Urinary bladder (tissue), 4 donors: ENCODE data around the gene FLNB. TPM values are rescaled to one million over a fixed set of nuclear protein-coding genes. Genes with fewer than 3 reads are reported as not detected.

Experiments used
- DNase-seq: peaks from one replicate; pipeline ENCODE4 v3.0.0-alpha.2; 2015; ENCODE audit errors: extremely low spot score
- H3K27ac ChIP-seq: one replicate; pipeline ENCODE4 v1.5.1; 2013; ENCODE audit warnings: low read depth, mild to moderate bottlenecking, moderate library complexity
- H3K36me3 ChIP-seq: one replicate; pipeline ENCODE4 v1.6.1; 2013; ENCODE audit warnings: mild to moderate bottlenecking, moderate library complexity; ENCODE audit not compliant: insufficient read depth
- H3K4me1 ChIP-seq: one replicate; pipeline ENCODE4 v1.6.1; 2013; ENCODE audit warnings: mild to moderate bottlenecking, moderate library complexity; ENCODE audit not compliant: insufficient read depth
- H3K4me3 ChIP-seq: one replicate; pipeline ENCODE4 v1.5.1; 2013; ENCODE audit warnings: low read depth, low read length
- WGBS: extraction: QIAGEN DNeasy Blood & Tissue Kit; methylation state at CpG from one replicate; pipeline ENCODE4 v1.1.7; 2013; 5-methylcytosine and 5-hydroxymethylcytosine counted together
- polyA plus RNA-seq: library from polyadenylated mRNA; stranded (reverse); fragments of 200-250 nt; gene quantifications from one replicate; pipeline ENCODE4 v1.2.3, GENCODE V29; 2013
- total RNA-seq: library from RNA; depleted of rRNA; stranded (reverse); fragments of >200 nt; gene quantifications from one replicate; pipeline ENCODE4 v1.2.3, GENCODE V29; 2014
- donor health status: healthy with polysubstance abuse.
- donor health status: healthy.

The FLNB gene
- total and polyA plus RNA-seq, 2 donors = 98.3 to 155 TPM

- 59% methylated on average over 8 of the region's 8 CpGs for WGBS
- Histone ChIP-seq H3K27ac (no peak overlapping the region), H3K36me3 (peaks cover 2% of the 10 kb centered on the region), H3K4me1 (no peaks in the 10 kb centered on the region), H3K4me3 (no peak overlapping the region)
- DNase-seq = no peak
These were observed 95.9 kb downstream of the FLNB start for GRCh38 chr3:58104151-58104550.

GRCh38 chr3:58104712-58105111 lies 96.5 kb downstream of the FLNB start:
- 93% methylated on average over 2 of the region's 2 CpGs for WGBS
- Histone ChIP-seq H3K36me3 (no peaks in the 10 kb centered on the region), H3K4me1 (no peaks in the 10 kb centered on the region), H3K27ac (no peak overlapping the region), H3K4me3 (no peak overlapping the region)
- no peak for DNase-seq

- Histone ChIP-seq H3K36me3 (no peaks in the 10 kb centered on the region), H3K27ac (no peak overlapping the region), H3K4me1 (no peaks in the 10 kb centered on the region), H3K4me3 (no peak overlapping the region)
- WGBS = 80% methylated on average over 3 of the region's 3 CpGs
- DNase-seq = no peak
These were observed 97.0 kb downstream of the FLNB start for GRCh38 chr3:58105196-58105595.

GRCh38 chr3:58106061-58106460 lies 97.8 kb downstream of the FLNB start:
- 95% methylated on average over 2 of the region's 2 CpGs for WGBS
- Histone ChIP-seq H3K36me3 (no peaks in the 10 kb centered on the region), H3K27ac (no peak overlapping the region), H3K4me3 (no peak overlapping the region), H3K4me1 (no peaks in the 10 kb centered on the region)
- DNase-seq = no peak

GRCh38 chr3:58106640-58107039 lies 98.4 kb downstream of the FLNB start:
- no peaks in the 10 kb centered on the region for H3K4me1 ChIP-seq
- H3K4me3 ChIP-seq = no peak overlapping the region
- H3K27ac ChIP-seq = no peak overlapping the region
- DNase-seq = no peak
- no peaks in the 10 kb centered on the region for H3K36me3 ChIP-seq
- WGBS = 96% methylated on average over 8 of the region's 8 CpGs

- Histone ChIP-seq H3K4me1 (no peaks in the 10 kb centered on the region), H3K36me3 (no peaks in the 10 kb centered on the region), H3K4me3 (no peak overlapping the region), H3K27ac (no peak overlapping the region)
- DNase-seq = no peak
- WGBS = 69% methylated on average over 6 of the region's 6 CpGs
These were observed 99.4 kb downstream of the FLNB start for GRCh38 chr3:58107597-58107996.

GRCh38 chr3:58109752-58110151 lies 101.5 kb downstream of the FLNB start:
- 89% methylated on average over 5 of the region's 5 CpGs for WGBS
- no peak for DNase-seq
- Histone ChIP-seq H3K36me3 (no peaks in the 10 kb centered on the region), H3K4me1 (no peaks in the 10 kb centered on the region), H3K4me3 (no peak overlapping the region), H3K27ac (no peak overlapping the region)

- peak; percentile 71 for DNase-seq
- Histone ChIP-seq H3K4me3 (no peak overlapping the region), H3K27ac (peak overlapping the region; percentile 28), H3K4me1 (no peaks in the 10 kb centered on the region), H3K36me3 (no peaks in the 10 kb centered on the region)
- WGBS = 78% methylated on average over 11 of the region's 11 CpGs
These were observed 103.4 kb downstream of the FLNB start for GRCh38 chr3:58111513-58112184.

- H3K4me1 ChIP-seq = no peaks in the 10 kb centered on the region
- DNase-seq = no peak
- H3K27ac ChIP-seq = no peak overlapping the region
- no peaks in the 10 kb centered on the region for H3K36me3 ChIP-seq
- H3K4me3 ChIP-seq = no peak overlapping the region
- WGBS = 81% methylated on average over 6 of the region's 6 CpGs
These were observed 103.9 kb downstream of the FLNB start for GRCh38 chr3:58112185-58112535.

- 84% methylated on average over 6 of the region's 6 CpGs for WGBS
- no peak for DNase-seq
- Histone ChIP-seq H3K27ac (no peak overlapping the region), H3K36me3 (no peaks in the 10 kb centered on the region), H3K4me3 (no peak overlapping the region), H3K4me1 (no peaks in the 10 kb centered on the region)
These were observed 107.0 kb downstream of the FLNB start for GRCh38 chr3:58115175-58115574.

- WGBS = 73% methylated on average over 12 of the region's 12 CpGs
- no peak for DNase-seq
- H3K27ac ChIP-seq = no peak overlapping the region
- H3K4me3 ChIP-seq = no peak overlapping the region
- peaks cover 2% of the 10 kb centered on the region for H3K36me3 ChIP-seq
- H3K4me1 ChIP-seq = no peaks in the 10 kb centered on the region
These were observed 108.1 kb downstream of the FLNB start for GRCh38 chr3:58116161-58116955.

- Histone ChIP-seq H3K36me3 (peaks cover 5% of the 10 kb centered on the region), H3K4me1 (no peaks in the 10 kb centered on the region), H3K27ac (no peak overlapping the region), H3K4me3 (peak overlapping the region; percentile 0)
- DNase-seq = no peak
- 29% methylated on average over 4 of the region's 4 CpGs for WGBS
These were observed 108.8 kb downstream of the FLNB start for GRCh38 chr3:58116985-58117384.

GRCh38 chr3:58117561-58118181 lies 109.4 kb downstream of the FLNB start:
- Histone ChIP-seq H3K27ac (no peak overlapping the region), H3K4me1 (no peaks in the 10 kb centered on the region), H3K4me3 (peak overlapping the region; percentile 0), H3K36me3 (peaks cover 5% of the 10 kb centered on the region)
- 36% methylated on average over 14 of the region's 14 CpGs for WGBS
- DNase-seq = no peak

GRCh38 chr3:58119186-58119585 lies 111.0 kb downstream of the FLNB start:
- WGBS = 84% methylated on average over 6 of the region's 6 CpGs
- no peak overlapping the region for H3K4me3 ChIP-seq
- DNase-seq = no peak
- no peak overlapping the region for H3K27ac ChIP-seq
- no peaks in the 10 kb centered on the region for H3K4me1 ChIP-seq
- H3K36me3 ChIP-seq = peaks cover 8% of the 10 kb centered on the region
